Spleen (tissue), 7 donors: Measurements from ENCODE around the gene ITSN1.

Source experiments
- CTCF ChIP-seq, 11 experiments: fragments of 200-600 bp in 7 of 11; fragments of 450-650 bp in 4 of 11; sonication (generic) in 4 of 11; IDR thresholded peaks in 8 of 11; conservative IDR thresholded peaks in 3 of 11; 1 replicate in 7 of 11; 2 replicates in 4 of 11; pipeline versions ENCODE4 v1.4.0 to v1.8.0; 2016 to 2021; ENCODE audit warnings: antibody characterized with exemption in 11 of 11, inconsistent platforms in 4 of 11, mild to moderate bottlenecking in 1 of 11
- POLR2A ChIP-seq, 3 donors: fragments of 450-650 bp; IDR thresholded peaks; one replicate each; pipeline ENCODE4 v1.5.1; 2017; ENCODE audit warnings: antibody characterized with exemption in 3 of 3, mild to moderate bottlenecking in 1 of 3
- POLR2AphosphoS5 ChIP-seq, 3 donors: sonication (generic); formaldehyde crosslinking; IDR thresholded peaks; one replicate each; pipeline ENCODE4 v1.5.1; 2017; ENCODE audit warnings: antibody characterized with exemption in 3 of 3
- donor health status: DM: no; HTN: no; CAD: no; lungs with moderate emphysema.
- donor health status: DM: no; HTN: no; CAD: no.
- donor health status: DM: no; HTN: no; CAD: no.

GRCh38 chr21:33849834-33850233, 207.5 kb downstream of the ITSN1 start:
- TF ChIP-seq CTCF (IDR thresholded peaks at IDR 0.05 in 8 of 11, conservative IDR thresholded peaks at IDR 0.05 in 3 of 11): no peak
- TF ChIP-seq POLR2AphosphoS5 (IDR thresholded peaks at IDR 0.05): no peak
- no peak for TF ChIP-seq POLR2A (IDR thresholded peaks at IDR 0.05)
